Activated CD4-positive, alpha-beta T cell treated with anti-CD3 and anti-CD28 coated beads, Interleukin-10, Interleukin-2, amounts not matched to agents 100 ng/mL and 50 ng/mL, durations not matched to agents 16 hours and 8 hours (primary cell): ENCODE results near the gene EFEMP1.

Source experiments
- DNase-seq: peaks from one replicate; pipeline ENCODE4 v3.0.0-alpha.2; 2020

The EFEMP1 gene

GRCh38 chr2:55896633-55897032, 26.9 kb downstream of the EFEMP1 start:
- no peak for DNase-seq

GRCh38 chr2:55894720-55895119, 28.9 kb downstream of the EFEMP1 start:
- DNase-seq: no peak

- no peak for DNase-seq
Observed at GRCh38 chr2:55891671-55892094, 31.9 kb downstream of the EFEMP1 start.

- no peak for DNase-seq
Observed at GRCh38 chr2:55888936-55889335, 34.6 kb downstream of the EFEMP1 start.

GRCh38 chr2:55887901-55888624, 35.5 kb downstream of the EFEMP1 start:
- no peak for DNase-seq

- no peak for DNase-seq
Observed at GRCh38 chr2:55887351-55887750, 36.2 kb downstream of the EFEMP1 start.

GRCh38 chr2:55885944-55886281, 37.7 kb downstream of the EFEMP1 start:
- no peak for DNase-seq

- DNase-seq: no peak
Observed at GRCh38 chr2:55885127-55885943, 38.2 kb downstream of the EFEMP1 start.

GRCh38 chr2:55883829-55884228, 39.8 kb downstream of the EFEMP1 start:
- DNase-seq: no peak

- no peak for DNase-seq
Observed at GRCh38 chr2:55883357-55883756, 40.2 kb downstream of the EFEMP1 start.

GRCh38 chr2:55882954-55883353, 40.6 kb downstream of the EFEMP1 start:
- DNase-seq: no peak

- DNase-seq: no peak
Observed at GRCh38 chr2:55880416-55881143, 43.0 kb downstream of the EFEMP1 start.

GRCh38 chr2:55879976-55880375, 43.6 kb downstream of the EFEMP1 start:
- no peak for DNase-seq

GRCh38 chr2:55877087-55877436, 46.5 kb downstream of the EFEMP1 start:
- DNase-seq: no peak

GRCh38 chr2:55876429-55877086, 47.0 kb downstream of the EFEMP1 start:
- DNase-seq: no peak

GRCh38 chr2:55875434-55876135, 48.0 kb downstream of the EFEMP1 start:
- DNase-seq: no peak

GRCh38 chr2:55874338-55874737, 49.2 kb downstream of the EFEMP1 start:
- no peak for DNase-seq

GRCh38 chr2:55871637-55872036, 51.9 kb downstream of the EFEMP1 start:
- DNase-seq: no peak

GRCh38 chr2:55869637-55870325, 53.8 kb downstream of the EFEMP1 start:
- no peak for DNase-seq

GRCh38 chr2:55865096-55865835, 58.3 kb downstream of the EFEMP1 start:
- no peak for DNase-seq
